ENCODE results near the gene WWOX. TPM values are rescaled to one million over a fixed set of nuclear protein-coding genes. Genes with fewer than 3 reads are reported as not detected.

The WWOX gene
- total RNA-seq, 1 donor from 2014 or later = 106 TPM

- TF ChIP-seq CTCF (IDR thresholded peaks at IDR 0.05) = no peak
- DNase-seq (ENCODE audit: low spot score in 2 of 2) = no peak
- H3K4me1 ChIP-seq = no peaks in the 10 kb centered on the region
- no peak overlapping the region for H3K27ac ChIP-seq
- H3K27me3 ChIP-seq = no peaks in the 10 kb centered on the region
- no peak overlapping the region for H3K4me3 ChIP-seq
- no peaks in the 10 kb centered on the region for H3K36me3 ChIP-seq
- intact Hi-C loops (cut with DNase I) = no loop called here
- H3K9me3 ChIP-seq = no peaks in the 10 kb centered on the region
Measured at GRCh38 chr16:78577630-78578029, 478.2 kb downstream of the WWOX start.

- Histone ChIP-seq H3K27me3 (no peaks in the 10 kb centered on the region), H3K36me3 (no peaks in the 10 kb centered on the region), H3K9me3 (no peaks in the 10 kb centered on the region), H3K4me1 (no peaks in the 10 kb centered on the region), H3K4me3 (no peak overlapping the region), H3K27ac (no peak overlapping the region)
- DNase-seq (ENCODE audit: low spot score in 2 of 2) = no peak
- TF ChIP-seq CTCF (IDR thresholded peaks at IDR 0.05) = no peak
- intact Hi-C loops (cut with DNase I) = no loop called here
Measured at GRCh38 chr16:78579020-78579419, 479.6 kb downstream of the WWOX start.

- intact Hi-C loops (cut with DNase I) = no loop called here
- H3K4me3 ChIP-seq = no peak overlapping the region
- H3K4me1 ChIP-seq = no peaks in the 10 kb centered on the region
- no peak for TF ChIP-seq CTCF (IDR thresholded peaks at IDR 0.05)
- H3K27me3 ChIP-seq = no peaks in the 10 kb centered on the region
- no peaks in the 10 kb centered on the region for H3K36me3 ChIP-seq
- H3K9me3 ChIP-seq = no peaks in the 10 kb centered on the region
- no peak overlapping the region for H3K27ac ChIP-seq
- no peak for DNase-seq (ENCODE audit: low spot score in 2 of 2)
Measured at GRCh38 chr16:78583441-78583840, 484.0 kb downstream of the WWOX start.

- Histone ChIP-seq H3K9me3 (no peaks in the 10 kb centered on the region), H3K27ac (no peak overlapping the region), H3K27me3 (no peaks in the 10 kb centered on the region), H3K4me1 (no peaks in the 10 kb centered on the region), H3K36me3 (no peaks in the 10 kb centered on the region), H3K4me3 (no peak overlapping the region)
- DNase-seq (ENCODE audit: low spot score in 2 of 2) = no peak
- no peak for TF ChIP-seq CTCF (IDR thresholded peaks at IDR 0.05)
- intact Hi-C loops (cut with DNase I) = no loop called here
Measured at GRCh38 chr16:78584213-78584860, 484.9 kb downstream of the WWOX start.

- Histone ChIP-seq H3K9me3 (no peaks in the 10 kb centered on the region), H3K27ac (no peak overlapping the region), H3K4me1 (no peaks in the 10 kb centered on the region), H3K36me3 (no peaks in the 10 kb centered on the region), H3K27me3 (no peaks in the 10 kb centered on the region), H3K4me3 (no peak overlapping the region)
- no peak for TF ChIP-seq CTCF (IDR thresholded peaks at IDR 0.05)
- no peak for DNase-seq (ENCODE audit: low spot score in 2 of 2)
- intact Hi-C loops (cut with DNase I) = no loop called here
Measured at GRCh38 chr16:78584991-78585390, 485.5 kb downstream of the WWOX start.

- intact Hi-C loops (cut with DNase I) = no loop called here
- Histone ChIP-seq H3K36me3 (no peaks in the 10 kb centered on the region), H3K4me3 (no peak overlapping the region), H3K4me1 (no peaks in the 10 kb centered on the region), H3K27ac (no peak overlapping the region), H3K9me3 (no peaks in the 10 kb centered on the region), H3K27me3 (no peaks in the 10 kb centered on the region)
- no peak for DNase-seq (ENCODE audit: low spot score in 2 of 2)
- TF ChIP-seq CTCF (IDR thresholded peaks at IDR 0.05) = no peak
Measured at GRCh38 chr16:78589331-78589730, 489.9 kb downstream of the WWOX start.
